DMS153 treated with DMSO at 0.1 percent for 48 hours (cell line): ENCODE results near the gene LY6G5C.
A peak's percentile ranks its signal among the peaks of the same experiment; 100 is the strongest.

Experiments
- DNase-seq: peaks from one replicate; lab custom pipeline; 2025; ENCODE audit not compliant: unreplicated experiment; lab: John Stamatoyannopoulos, UW

The LY6G5C gene

GRCh38 chr6:31680226-31681134 is at the start of gene LY6G5C:
Gene LY6G5C, minus strand, starts transcription at chr6:31681067. Its CDS starts 694 bp downstream, at chr6:31680373.
- peak; percentile 88 for DNase-seq

GRCh38 chr6:31729979-31730630 is 49.2 kb upstream of the LY6G5C start:
- peak; percentile 75 for DNase-seq

- DNase-seq: peak; percentile 77
These were observed 48.7 kb upstream of the LY6G5C start for GRCh38 chr6:31729515-31729978.

- no peak for DNase-seq
These were observed 48.1 kb upstream of the LY6G5C start, which contains the start of gene DDAH2 for GRCh38 chr6:31728767-31729514. Gene DDAH2, minus strand, starts transcription at chr6:31729299. Its CDS starts 138 bp downstream, at chr6:31729161.

- no peak for DNase-seq
These were observed 47.1 kb upstream of the LY6G5C start for GRCh38 chr6:31727717-31728671.

- no peak for DNase-seq
These were observed 46.3 kb upstream of the LY6G5C start for GRCh38 chr6:31727034-31727716.

GRCh38 chr6:31725502-31726350 is 44.9 kb upstream of the LY6G5C start:
- no peak for DNase-seq

- DNase-seq: no peak
These were observed 43.3 kb upstream of the LY6G5C start for GRCh38 chr6:31723980-31724691.

- no peak for DNase-seq
These were observed 42.5 kb upstream of the LY6G5C start, which contains the start of gene MPIG6B for GRCh38 chr6:31723245-31723979. Gene MPIG6B, plus strand, starts transcription at chr6:31723373. Its CDS starts 11 bp downstream, at chr6:31723384.

GRCh38 chr6:31722173-31722572 is 41.3 kb upstream of the LY6G5C start:
- no peak for DNase-seq

GRCh38 chr6:31721351-31722020 is 40.6 kb upstream of the LY6G5C start, which contains the start of gene LY6G6C:
Gene LY6G6C, minus strand, starts transcription at chr6:31721746. Its CDS starts 67 bp downstream, at chr6:31721679.
- no peak for DNase-seq

- DNase-seq: no peak
These were observed 39.4 kb upstream of the LY6G5C start for GRCh38 chr6:31720196-31720770.

GRCh38 chr6:31719001-31719400 is 38.1 kb upstream of the LY6G5C start:
- DNase-seq: no peak

GRCh38 chr6:31718265-31718664 is 37.4 kb upstream of the LY6G5C start:
- DNase-seq: peak; percentile 42

GRCh38 chr6:31717499-31718222 is 36.8 kb upstream of the LY6G5C start:
- no peak for DNase-seq
